HCT116 (cell line): ENCODE data around the gene ASB3. TPM values are rescaled to one million over a fixed set of nuclear protein-coding genes. Genes with fewer than 3 reads are reported as not detected.

ENCODE experiments used
- ATAC-seq: fragments of 200-7000 bp; cut with Tn5 transposase; 2 replicates; pipeline ENCODE4 v1.9.1; 2020; ENCODE audit warnings: mild to moderate bottlenecking, moderate library complexity
- BruUV-seq: library from RNA; stranded (reverse); fragments of 400-500 nt; replicated peaks from 2 replicates; lab custom pipeline; 2021; lab: Mats Ljungman, UMichigan
- CTCF ChIA-PET: fragments of 300-600 bp; sonication (Branson Sonifier 250); formaldehyde crosslinking; loops from one replicate; lab custom pipeline; 2021; ENCODE audit warnings: antibody characterized with exemption; lab: Charles Lee
- POLR2A ChIA-PET: fragments of 300-600, 350-600 bp; sonication (Branson Sonifier 250); formaldehyde crosslinking; loops from one replicate; lab custom pipeline; 2021; ENCODE audit warnings: antibody characterized with exemption; lab: Charles Lee
- RAD21 ChIA-PET, 2 experiments: fragments of 300-600 bp; sonication (Branson Sonifier 250); formaldehyde crosslinking; loops; one replicate each; lab custom pipeline; 2023; ENCODE audit warnings: low total read pairs in 2 of 2; ENCODE audit not compliant: uncharacterized antibody in 2 of 2, unreplicated experiment in 2 of 2, low non-redundant PET in 1 of 2; lab: Charles Lee
- DNase-seq: peaks from one replicate; pipeline ENCODE4 v3.0.0-alpha.2; 2010; ENCODE audit warnings: low read depth, low spot score
- H2AFZ ChIP-seq: fragments of 200-600 bp; shearing (Covaris generic), sonication (generic); 2 replicates; pipeline ENCODE4 v1.6.1; 2017; ENCODE audit warnings: low read depth, mixed run types, mixed read lengths, antibody characterized with exemption, low read length; ENCODE audit not compliant: poor library complexity, severe bottlenecking
- H3K27ac ChIP-seq: 2 replicates; pipeline ENCODE4 v1.5.1; 2012; ENCODE audit warnings: low read depth, low read length
- H3K27me3 ChIP-seq: fragments of 200-600 bp; sonication (generic); 2 replicates; pipeline ENCODE4 v1.6.1; 2016; ENCODE audit warnings: mixed run types, low read length, mixed read lengths; ENCODE audit not compliant: insufficient read depth
- H3K36me3 ChIP-seq, 2 experiments: fragments of 200-500 bp in 1 of 2; fragments of 200-600 bp in 1 of 2; sonication (Bioruptor generic) in 1 of 2; sonication (generic) in 1 of 2; 2 replicates each; pipeline versions ENCODE4 v1.5.1 to v1.6.1; 2014 to 2016; ENCODE audit warnings: low read length in 2 of 2, inconsistent platforms in 1 of 2, mixed read lengths in 1 of 2, mixed run types in 1 of 2; ENCODE audit not compliant: insufficient read depth in 2 of 2, control insufficient read depth in 1 of 2
- H3K4me1 ChIP-seq, 2 experiments: fragments of 200-600 bp in 1 of 2; sonication (generic) in 1 of 2; 2 replicates each; pipeline versions ENCODE4 v1.5.1 to v1.6.1; 2012 to 2017; ENCODE audit warnings: low read length in 2 of 2, inconsistent platforms in 1 of 2, mild to moderate bottlenecking in 1 of 2, mixed read lengths in 1 of 2, mixed run types in 1 of 2, moderate library complexity in 1 of 2; ENCODE audit not compliant: insufficient read depth in 2 of 2, control insufficient read depth in 1 of 2
- H3K4me2 ChIP-seq: fragments of 200-600 bp; sonication (generic); 2 replicates; pipeline ENCODE4 v1.6.1; 2017; ENCODE audit warnings: mixed run types, low read length, mixed read lengths
- H3K4me3 ChIP-seq, 2 experiments: fragments of 200-600 bp in 1 of 2; sonication (generic) in 1 of 2; replicated peaks in 1 of 2; 2 replicates each; pipeline ENCODE4 v1.5.1; 2011 to 2016; ENCODE audit warnings: low read length in 2 of 2, control low read depth in 1 of 2, low read depth in 1 of 2, mild to moderate bottlenecking in 1 of 2, mixed read lengths in 1 of 2, mixed run types in 1 of 2
- H3K79me2 ChIP-seq: fragments of 200-600 bp; sonication (generic); 2 replicates; pipeline ENCODE4 v1.6.1; 2017; ENCODE audit warnings: mild to moderate bottlenecking, mixed run types, low read length, moderate library complexity, mixed read lengths; ENCODE audit not compliant: insufficient read depth
- H3K9ac ChIP-seq: fragments of 200-600 bp; sonication (generic); 2 replicates; pipeline ENCODE4 v1.6.1; 2016; ENCODE audit warnings: low read length, mixed read lengths
- H3K9me2 ChIP-seq: fragments of 200-600 bp; sonication (generic), shearing (Covaris generic); 2 replicates; pipeline ENCODE4 v1.6.1; 2017; ENCODE audit warnings: mixed run types, mild to moderate bottlenecking, moderate library complexity; ENCODE audit not compliant: insufficient read depth
- H3K9me3 ChIP-seq, 2 experiments: fragments of 200-500 bp in 1 of 2; fragments of 200-600 bp in 1 of 2; sonication (Bioruptor generic) in 1 of 2; sonication (generic) in 1 of 2; 2 replicates each; pipeline ENCODE4 v1.6.1; 2014 to 2017; ENCODE audit warnings: low read length in 2 of 2, mixed read lengths in 2 of 2, inconsistent platforms in 1 of 2, low read depth in 1 of 2, mild to moderate bottlenecking in 1 of 2, mixed run types in 1 of 2, moderate library complexity in 1 of 2; ENCODE audit not compliant: control insufficient read depth in 1 of 2, insufficient read depth in 1 of 2
- H4K20me1 ChIP-seq: fragments of 200-600 bp; sonication (generic), shearing (Covaris generic); 2 replicates; pipeline ENCODE4 v1.6.1; 2017; ENCODE audit warnings: mixed run types, mild to moderate bottlenecking, moderate library complexity; ENCODE audit not compliant: insufficient read depth
- ATF3 ChIP-seq: IDR thresholded peaks from 2 replicates; pipeline ENCODE4 v1.6.1; 2012
- CBX3 ChIP-seq: IDR thresholded peaks from 2 replicates; pipeline ENCODE4 v1.6.1; 2012; ENCODE audit warnings: low read depth
- CTCF ChIP-seq, 3 experiments: fragments of 200-600 bp in 1 of 3; sonication (generic) in 1 of 3; IDR thresholded peaks in 2 of 3; conservative IDR thresholded peaks in 1 of 3; 2 replicates each; pipeline ENCODE4 v1.5.1; 2012 to 2017; ENCODE audit warnings: low read depth in 2 of 3, low read length in 2 of 3, antibody characterized with exemption in 1 of 3, borderline replicate concordance in 1 of 3, control low read depth in 1 of 3, mild to moderate bottlenecking in 1 of 3, mixed read lengths in 1 of 3, mixed run types in 1 of 3, moderate library complexity in 1 of 3; ENCODE audit not compliant: insufficient read depth in 1 of 3
- EGR1 ChIP-seq: IDR thresholded peaks from 2 replicates; pipeline ENCODE4 v1.6.1; 2012; ENCODE audit warnings: low read depth
- ELF1 ChIP-seq: IDR thresholded peaks from 2 replicates; pipeline ENCODE4 v1.6.1; 2012; ENCODE audit warnings: low read depth, borderline replicate concordance
- EZH2 ChIP-seq: fragments of 200-600 bp; sonication (generic); IDR thresholded peaks from 2 replicates; pipeline ENCODE4 v1.6.1; 2017; ENCODE audit warnings: antibody characterized with exemption, mixed run types
- EZH2phosphoT487 ChIP-seq: fragments of 200-600 bp; IDR thresholded peaks from 2 replicates; pipeline ENCODE4 v1.6.1; 2018; ENCODE audit warnings: antibody characterized with exemption, borderline replicate concordance
- FOSL1 ChIP-seq: IDR thresholded peaks from 2 replicates; pipeline ENCODE4 v1.6.1; 2012; ENCODE audit warnings: low read depth
- JUND ChIP-seq: IDR thresholded peaks from 2 replicates; pipeline ENCODE4 v1.6.1; 2012
- MAX ChIP-seq: IDR thresholded peaks from 2 replicates; pipeline ENCODE4 v1.6.1; 2012
- POLR2AphosphoS5 ChIP-seq: IDR thresholded peaks from 2 replicates; pipeline ENCODE4 v1.6.1; 2011; ENCODE audit warnings: mild to moderate bottlenecking, low read depth, low read length, moderate library complexity
- RAD21 ChIP-seq: IDR thresholded peaks from 2 replicates; pipeline ENCODE4 v1.6.1; 2012; ENCODE audit warnings: low read depth, mild to moderate bottlenecking
- REST ChIP-seq: IDR thresholded peaks from 2 replicates; pipeline ENCODE4 v1.6.1; 2012; ENCODE audit warnings: low read depth
- SIN3A ChIP-seq: IDR thresholded peaks from 2 replicates; pipeline ENCODE4 v1.6.1; 2012; ENCODE audit warnings: low read depth
- SP1 ChIP-seq: IDR thresholded peaks from 2 replicates; pipeline ENCODE4 v1.6.1; 2012; ENCODE audit warnings: low read depth
- SRF ChIP-seq: IDR thresholded peaks from 2 replicates; pipeline ENCODE4 v1.6.1; 2012; ENCODE audit warnings: low read depth
- TCF7L2 ChIP-seq: IDR thresholded peaks from 2 replicates; pipeline ENCODE4 v1.7.0; 2011; ENCODE audit warnings: borderline replicate concordance, inconsistent platforms; ENCODE audit not compliant: insufficient read depth, insufficient read length; ENCODE audit errors: extremely low read depth
- YY1 ChIP-seq: IDR thresholded peaks from 2 replicates; pipeline ENCODE4 v1.6.1; 2011; ENCODE audit warnings: low read length, low read depth, moderate library complexity, mild to moderate bottlenecking; ENCODE audit not compliant: insufficient replicate concordance; ENCODE audit errors: extremely low read depth
- ZBTB33 ChIP-seq: IDR thresholded peaks from 2 replicates; pipeline ENCODE4 v1.6.1; 2011; ENCODE audit warnings: mild to moderate bottlenecking, low read length, moderate library complexity; ENCODE audit not compliant: insufficient replicate concordance; ENCODE audit errors: extremely low read depth
- ZFX ChIP-seq: fragments of 450-650 bp; IDR thresholded peaks from 2 replicates; pipeline ENCODE4 v1.6.1; 2017
- intact Hi-C: fragments of 100-400 bp; cut with micrococcal nuclease; formaldehyde crosslinking; loops from 2 replicates; pipeline ENCODE4 v1.10.0; 2022
- total RNA-seq: library from RNA; stranded (reverse); gene quantifications from one replicate; pipeline ENCODE4 v1.2.1, GENCODE V29; 2021; ENCODE audit not compliant: unreplicated experiment

The ASB3 gene
- total RNA-seq, 1 experiment from 2014 or later: 17.3 TPM

- no peak overlapping the region for H2AFZ ChIP-seq
- no peaks in the 10 kb centered on the region for H3K9me2 ChIP-seq
- CTCF ChIA-PET: no interaction called here
- no TSS peak for BruUV-seq
- H4K20me1 ChIP-seq: no peaks in the 10 kb centered on the region
- intact Hi-C loops: no loop called here
- H3K4me3 ChIP-seq: no peak overlapping the region
- DNase-seq (no peak), ATAC-seq (no peak)
- no peaks in the 10 kb centered on the region for H3K9me3 ChIP-seq
- no peaks in the 10 kb centered on the region for H3K79me2 ChIP-seq
- RAD21 ChIA-PET: no interaction called here
- peaks cover 6 to 16% of the 10 kb centered on the region in 2 experiments; a peak in 3 of 4 replicates for H3K36me3 ChIP-seq
- POLR2A ChIA-PET: no interaction called here
- no peaks in the 10 kb centered on the region for H3K27me3 ChIP-seq
- TF ChIP-seq RAD21 (no peak), CBX3 (no peak), SP1 (no peak), ZBTB33 (no peak), ELF1 (no peak), EZH2 (no peak), YY1 (no peak), EZH2phosphoT487 (no peak), ZFX (no peak), EGR1 (no peak), ATF3 (no peak), SIN3A (no peak), TCF7L2 (no peak), POLR2AphosphoS5 (no peak), JUND (no peak), MAX (no peak), SRF (no peak), REST (no peak), CTCF (IDR thresholded peaks at IDR 0.05 in 2 of 3, conservative IDR thresholded peaks at IDR 0.05 in 1 of 3; ENCODE audit: borderline replicate concordance in 1 of 3, insufficient read depth in 1 of 3, low read depth in 2 of 3, low read length in 2 of 3) (no peak), FOSL1 (no peak)
- H3K9ac ChIP-seq: no peak overlapping the region
- no peaks in the 10 kb centered on the region for H3K4me1 ChIP-seq
- no peak overlapping the region for H3K4me2 ChIP-seq
- no peak overlapping the region for H3K27ac ChIP-seq
These were observed 24.8 kb upstream of the ASB3 start for GRCh38 chr2:53811601-53812000.
